CD14-positive monocyte (primary cell): ENCODE results near the gene GMFB. TPM values are rescaled to one million over a fixed set of nuclear protein-coding genes. Genes with fewer than 3 reads are reported as not detected.

Experiments
- DNase-seq, 3 donors: peaks; one replicate each; pipeline ENCODE4 v3.0.0-alpha.2; 2011 to 2022
- H2AFZ ChIP-seq: 2 replicates; pipeline ENCODE4 v1.6.0; 2012; ENCODE audit warnings: mild to moderate bottlenecking, low read depth, low read length, inconsistent platforms; ENCODE audit not compliant: insufficient read depth, poor library complexity, severe bottlenecking
- H3K27ac ChIP-seq, 2 donors: 1 replicate in 1 of 2; 2 replicates in 1 of 2; pipeline ENCODE4 v1.5.1; 2012 to 2013; ENCODE audit warnings: low read length in 2 of 2, control low read depth in 1 of 2, inconsistent platforms in 1 of 2, low read depth in 1 of 2, mild to moderate bottlenecking in 1 of 2
- H3K27me3 ChIP-seq, 2 donors: one replicate each; pipeline versions ENCODE4 v1.6.0 to v1.6.1; 2011 to 2013; ENCODE audit warnings: low read length in 2 of 2; ENCODE audit not compliant: control insufficient read depth in 2 of 2, insufficient read depth in 2 of 2
- H3K36me3 ChIP-seq, 2 donors: replicated peaks in 1 of 2; 1 replicate in 1 of 2; 2 replicates in 1 of 2; pipeline versions ENCODE4 v1.5.1 to v1.6.1; 2012 to 2013; ENCODE audit warnings: low read length in 2 of 2, control low read depth in 1 of 2, inconsistent platforms in 1 of 2, mild to moderate bottlenecking in 1 of 2; ENCODE audit not compliant: insufficient read depth in 2 of 2, control insufficient read depth in 1 of 2
- H3K4me1 ChIP-seq, 2 donors: 1 replicate in 1 of 2; 2 replicates in 1 of 2; pipeline versions ENCODE4 v1.5.1 to v1.6.1; 2012 to 2013; ENCODE audit warnings: low read length in 2 of 2, control low read depth in 1 of 2, inconsistent platforms in 1 of 2, mild to moderate bottlenecking in 1 of 2, moderate library complexity in 1 of 2; ENCODE audit not compliant: insufficient read depth in 2 of 2, control insufficient read depth in 1 of 2
- H3K4me2 ChIP-seq: replicated peaks from 2 replicates; pipeline ENCODE3; 2012; ENCODE audit warnings: low read length, moderate library complexity, mild to moderate bottlenecking; ENCODE audit not compliant: poor library complexity, severe bottlenecking; ENCODE audit errors: extremely low read depth
- H3K4me3 ChIP-seq, 3 experiments: fragments of 200-600 bp in 1 of 3; sonication (generic) in 1 of 3; replicated peaks in 1 of 3; 1 replicate in 2 of 3; 2 replicates in 1 of 3; pipeline ENCODE4 v1.5.1; 2011 to 2013; ENCODE audit warnings: low read length in 3 of 3, mild to moderate bottlenecking in 3 of 3, control low read depth in 2 of 3, low read depth in 2 of 3, inconsistent platforms in 1 of 3, moderate library complexity in 1 of 3
- H3K79me2 ChIP-seq: 2 replicates; pipeline ENCODE4 v1.6.0; 2012; ENCODE audit warnings: mild to moderate bottlenecking, control low read depth, inconsistent platforms, low read length, moderate library complexity; ENCODE audit not compliant: insufficient read depth
- H3K9ac ChIP-seq: 2 replicates; pipeline ENCODE4 v1.6.0; 2017; ENCODE audit warnings: low read length, mild to moderate bottlenecking; ENCODE audit not compliant: insufficient read depth, poor library complexity, severe bottlenecking
- H3K9me3 ChIP-seq, 2 donors: replicated peaks in 1 of 2; 1 replicate in 1 of 2; 2 replicates in 1 of 2; pipeline versions ENCODE4 v1.5.1 to v1.6.1; 2012 to 2013; ENCODE audit warnings: low read length in 2 of 2, control low read depth in 1 of 2; ENCODE audit not compliant: control insufficient read depth in 1 of 2, insufficient read depth in 1 of 2
- H4K20me1 ChIP-seq: 2 replicates; pipeline ENCODE4 v1.6.0; 2012; ENCODE audit warnings: mild to moderate bottlenecking, low read length, control low read depth, moderate library complexity; ENCODE audit not compliant: insufficient read depth
- H3K27ac Mint-ChIP-seq, 7 donors: one replicate each; pipeline ENCODE4 v1.8.0; 2020; ENCODE audit warnings: mild to moderate bottlenecking in 7 of 7, mixed read lengths in 7 of 7, moderate library complexity in 6 of 7, inconsistent platforms in 2 of 7
- H3K27me3 Mint-ChIP-seq, 3 donors: one replicate each; pipeline ENCODE4 v1.8.0; 2021 to 2022; ENCODE audit warnings: low read depth in 3 of 3, mild to moderate bottlenecking in 3 of 3, mixed read lengths in 3 of 3, moderate library complexity in 3 of 3, inconsistent platforms in 1 of 3
- H3K36me3 Mint-ChIP-seq, 2 donors: one replicate each; pipeline ENCODE4 v1.8.0; 2020; ENCODE audit warnings: mixed read lengths in 2 of 2, inconsistent platforms in 1 of 2, mild to moderate bottlenecking in 1 of 2
- H3K4me1 Mint-ChIP-seq: one replicate; pipeline ENCODE4 v1.8.0; 2020; ENCODE audit warnings: mild to moderate bottlenecking, mixed read lengths
- H3K4me3 Mint-ChIP-seq, 2 donors: one replicate each; pipeline ENCODE4 v1.8.0; 2020; ENCODE audit warnings: mild to moderate bottlenecking in 2 of 2, mixed read lengths in 2 of 2, moderate library complexity in 1 of 2
- H3K9me3 Mint-ChIP-seq, 7 donors: one replicate each; pipeline ENCODE4 v1.8.0; 2020 to 2022; ENCODE audit warnings: mixed read lengths in 7 of 7, mild to moderate bottlenecking in 6 of 7, moderate library complexity in 6 of 7, inconsistent platforms in 2 of 7
- CTCF ChIP-seq: fragments of 200-600 bp; IDR thresholded peaks from one replicate; pipeline ENCODE4 v1.8.0; 2022; ENCODE audit warnings: antibody characterized with exemption, mild to moderate bottlenecking
- WGBS: methylation state at CpG from one replicate; pipeline ENCODE4 v1.1.5; 2013; ENCODE audit warnings: missing lambda C conversion rate; ENCODE audit not compliant: insufficient coverage; 5-methylcytosine and 5-hydroxymethylcytosine counted together
- intact Hi-C, 2 donors: fragments of 100-400 bp; cut with micrococcal nuclease; formaldehyde crosslinking; loops; one replicate each; pipeline versions ENCODE4 v1.15.0 to v1.15.1; 2023
- polyA plus RNA-seq, 3 donors: library from polyadenylated mRNA; depleted of rRNA in 1 of 3; unstranded in 2 of 3; stranded (reverse) in 1 of 3; fragments of 300-500 nt in 2 of 3; fragments of >200 nt in 1 of 3; fragmentation: Illumina TruSeq in 2 of 3; gene quantifications; 1 replicate in 2 of 3; 2 replicates in 1 of 3; pipeline ENCODE4 v1.2.3, GENCODE V29; 2012 to 2021

The GMFB gene
- polyA plus RNA-seq, 3 donors = 10.8 to 41.1 (median 26.1) TPM

- H3K4me3 ChIP-seq = peak overlapping the region in 1 of 3 experiments; percentile 50
- peak overlapping the region; percentile 65 for H3K4me2 ChIP-seq
- no peaks in the 10 kb centered on the region for H3K27me3 ChIP-seq
- Mint-ChIP-seq H3K36me3 (no peaks in the 10 kb centered on the region), H3K4me3 (peak overlapping the region; percentile 74 to 82), H3K27ac (peak overlapping the region; percentile 91 to 98 (median 97)), H3K27me3 (peaks cover 0 to 2% (median 0%) of the 10 kb centered on the region in 3 donors), H3K9me3 (no peaks in the 10 kb centered on the region), H3K4me1 (peaks cover 59% of the 10 kb centered on the region)
- H3K4me1 ChIP-seq = peaks cover 61 to 72% of the 10 kb centered on the region in 2 donors
- H3K36me3 ChIP-seq = no peaks in the 10 kb centered on the region
- no peak overlapping the region for H2AFZ ChIP-seq
- intact Hi-C loops = loop anchor here in 1 of 2 donors (5.0 kb wide), 1 partner anchor 40 kb away; the partner anchor contains the start of gene GMFB
- H3K9ac ChIP-seq = peak overlapping the region; percentile 32
- no CpG with 5 or more reads among the region's 8 CpGs for WGBS
- no peak for TF ChIP-seq CTCF
- no peaks in the 10 kb centered on the region for H3K79me2 ChIP-seq
- no peaks in the 10 kb centered on the region for H3K9me3 ChIP-seq
- H3K27ac ChIP-seq = peak overlapping the region; percentile 79 to 81
- peak; percentile 89 to 97 (median 94) for DNase-seq
- H4K20me1 ChIP-seq = no peaks in the 10 kb centered on the region
Measured at GRCh38 chr14:54447231-54447692, 41.5 kb downstream of the GMFB start.

- peak overlapping the region; percentile 91 to 98 (median 97) for H3K27ac Mint-ChIP-seq
- peak in 1 of 3 donors; percentile 15 for DNase-seq
- no peaks in the 10 kb centered on the region for H3K9me3 Mint-ChIP-seq
- WGBS = no CpG with 5 or more reads among the region's 5 CpGs
- Histone ChIP-seq H4K20me1 (no peaks in the 10 kb centered on the region), H2AFZ (peak overlapping the region; percentile 34), H3K4me1 (peaks cover 58 to 69% of the 10 kb centered on the region in 2 donors), H3K9ac (no peak overlapping the region), H3K36me3 (no peaks in the 10 kb centered on the region), H3K27me3 (no peaks in the 10 kb centered on the region), H3K4me3 (peak overlapping the region in 1 of 3 experiments; percentile 50), H3K4me2 (peak overlapping the region; percentile 65), H3K79me2 (no peaks in the 10 kb centered on the region), H3K27ac (peak overlapping the region; percentile 79 to 81), H3K9me3 (no peaks in the 10 kb centered on the region)
- H3K4me1 Mint-ChIP-seq = peaks cover 58% of the 10 kb centered on the region
- peak overlapping the region in 1 of 2 donors; percentile 44 for H3K4me3 Mint-ChIP-seq
- TF ChIP-seq CTCF = no peak
- H3K36me3 Mint-ChIP-seq = no peaks in the 10 kb centered on the region
- H3K27me3 Mint-ChIP-seq = peaks cover 0 to 2% (median 0%) of the 10 kb centered on the region in 3 donors
- intact Hi-C loops = loop anchor here in 1 of 2 donors (5.0 kb wide), 1 partner anchor 41 kb away; the partner anchor contains the start of gene GMFB
Measured at GRCh38 chr14:54446161-54446693, 42.6 kb downstream of the GMFB start.
